ENCODE data around the gene MAP3K6. TPM values are rescaled to one million over a fixed set of nuclear protein-coding genes. Genes with fewer than 3 reads are reported as not detected.

The MAP3K6 gene
- total and polyA plus RNA-seq, 2 of the 4 experiments (the other 2 are of a cell fraction): 4.8 to 15.9 TPM

DNA sequence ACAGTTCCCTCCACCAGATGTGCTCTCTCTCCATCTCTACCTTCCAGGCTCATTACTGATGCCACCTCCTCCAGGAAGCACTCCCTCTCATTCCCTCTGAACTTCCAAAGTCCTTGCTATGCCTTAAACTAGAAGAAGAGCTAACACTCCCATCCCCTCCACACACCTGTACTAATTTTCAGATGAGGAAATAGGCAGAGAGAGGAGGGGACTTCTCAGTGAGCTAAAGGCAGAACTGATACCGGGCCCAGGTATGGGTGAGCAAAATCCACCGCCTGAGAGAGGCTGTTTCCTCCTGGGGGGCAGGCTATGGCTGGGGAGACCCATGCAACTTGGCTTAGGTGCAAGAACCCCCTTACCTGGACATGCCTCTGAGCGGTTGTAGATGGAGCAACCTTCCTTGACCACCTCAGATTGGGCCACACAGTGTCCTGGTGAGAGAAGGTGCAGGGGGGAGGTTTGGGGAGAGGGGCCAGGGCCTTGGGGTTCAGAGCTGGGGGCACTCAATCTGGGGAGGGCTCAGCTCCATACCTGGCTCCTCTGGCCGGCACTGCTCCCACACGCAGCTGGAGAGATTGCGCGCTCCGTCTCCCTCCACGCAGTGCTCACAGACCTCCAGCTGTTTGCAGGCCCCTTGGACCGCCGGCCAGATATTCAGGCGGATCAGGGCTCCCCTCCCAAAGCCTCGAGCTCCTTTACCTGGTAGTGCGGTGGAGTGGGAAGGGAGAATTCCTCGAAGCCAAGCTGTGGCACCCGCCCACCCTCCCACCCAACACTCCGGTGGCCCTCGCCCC, 15.4 kb upstream of the MAP3K6 start:
- H3K23ac ChIP-seq (ENCODE audit: low read depth, low read length): no peak overlapping the region
- no peak overlapping the region for H2BK5ac ChIP-seq (ENCODE audit: low read depth, low read length, poor library complexity, severe bottlenecking)
- ATAC-seq (ENCODE audit: low read depth) (no peak), DNase-seq (no peak)
- no peaks in the 10 kb centered on the region for H3K79me1 ChIP-seq (ENCODE audit: low read depth in 1 of 2, low read length in 2 of 2)
- H4K8ac ChIP-seq (ENCODE audit: low read depth in 2 of 2, low read length in 2 of 2): no peak overlapping the region
- dilution Hi-C loops (cut with HindIII; ENCODE audit: low sequenced_read_pairs, unreplicated experiment) (no loop called here), in situ Hi-C loops (cut with MboI; ENCODE audit: low sequenced_read_pairs) (no loop called here), intact Hi-C loops (cut with micrococcal nuclease) (no loop called here)
- no peak overlapping the region for H2BK15ac ChIP-seq (ENCODE audit: low read depth, low read length)
- no peak overlapping the region for H3K4me2 ChIP-seq (ENCODE audit: low read depth, low read length)
- no peak overlapping the region for H4K5ac ChIP-seq (ENCODE audit: low read depth, low read length)
- no peak overlapping the region for H4K91ac ChIP-seq (ENCODE audit: insufficient read depth, low read depth, low read length)
- H3K4me3 ChIP-seq (ENCODE audit: insufficient read depth, low read depth, low read length): no peak overlapping the region
- TF ChIP-seq RFX5 (IDR thresholded peaks at IDR 0.05; ENCODE audit: low read depth, low read length): no peak
- no peak for TF ChIP-seq CEBPB (IDR thresholded peaks at IDR 0.05; ENCODE audit: low read depth, low read length)
- TF ChIP-seq MAFK (IDR thresholded peaks at IDR 0.05; ENCODE audit: low read depth, low read length): no peak
- no peak for TF ChIP-seq NFE2L2 (IDR thresholded peaks at IDR 0.05; ENCODE audit: low read depth, low read length)
- TF ChIP-seq, protein P1, sequence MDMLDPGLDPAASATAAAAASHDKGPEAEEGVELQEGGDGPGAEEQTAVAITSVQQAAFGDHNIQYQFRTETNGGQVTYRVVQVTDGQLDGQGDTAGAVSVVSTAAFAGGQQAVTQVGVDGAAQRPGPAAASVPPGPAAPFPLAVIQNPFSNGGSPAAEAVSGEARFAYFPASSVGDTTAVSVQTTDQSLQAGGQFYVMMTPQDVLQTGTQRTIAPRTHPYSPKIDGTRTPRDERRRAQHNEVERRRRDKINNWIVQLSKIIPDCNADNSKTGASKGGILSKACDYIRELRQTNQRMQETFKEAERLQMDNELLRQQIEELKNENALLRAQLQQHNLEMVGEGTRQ (IDR thresholded peaks at IDR 0.05; ENCODE audit: low read depth, low read length): no peak
- TF ChIP-seq FOS (IDR thresholded peaks at IDR 0.05; ENCODE audit: low read depth, low read length): no peak
- no peak for TF ChIP-seq CHD1 (IDR thresholded peaks at IDR 0.05; ENCODE audit: low read depth, low read length)
- no TSS peak for BruUV-seq (replicated peaks)
- no peaks in the 10 kb centered on the region for H3K4me1 ChIP-seq (ENCODE audit: control insufficient read depth, insufficient read depth, low read length)
- H3K4ac ChIP-seq (ENCODE audit: low read depth, low read length): no peak overlapping the region
- H2AK5ac ChIP-seq (ENCODE audit: low read depth, low read length): no peak overlapping the region
- H3K27me3 ChIP-seq (ENCODE audit: control insufficient read depth, insufficient read depth, low read length): peaks cover 34% of the 10 kb centered on the region
- no peak overlapping the region for H3K14ac ChIP-seq (replicated peaks; ENCODE audit: low read depth, low read length)
- no peaks in the 10 kb centered on the region for H3K36me3 ChIP-seq (ENCODE audit: control insufficient read depth, insufficient read depth, low read length)
- no peak overlapping the region for H3K18ac ChIP-seq (ENCODE audit: low read depth, low read length)
- H2AK9ac ChIP-seq (replicated peaks; ENCODE audit: low read depth, low read length, poor library complexity): no peak overlapping the region
- no peak overlapping the region for H3K27ac ChIP-seq (ENCODE audit: insufficient read depth, low read length)
- no peak overlapping the region for H3K56ac ChIP-seq (ENCODE audit: extremely low read depth, insufficient read depth, low read length)
- no peaks in the 10 kb centered on the region for H3K9me1 ChIP-seq (ENCODE audit: insufficient read depth, low read length)
- H4K20me1 ChIP-seq (ENCODE audit: insufficient read depth, low read length): no peaks in the 10 kb centered on the region; the same call in 1 of the 2 replicates
- ChIA-PET POLR2A (ENCODE audit: unreplicated experiment) (no interaction called here), CTCF (interaction anchor here (1.3 kb wide), 1 partner anchor 81 kb away, joined by 3 read pairs; no protein-coding TSS in a partner anchor)
- no peaks in the 10 kb centered on the region for H3K9me3 ChIP-seq (ENCODE audit: control insufficient read depth, insufficient read depth, low read length)
- WGBS, 2 experiments (ENCODE audit: extremely low coverage in 2 of 2, insufficient read length in 1 of 2): 50% methylated on average over 3 of the region's 18 CpGs; no CpG with 5 or more reads in 1 of the 2 experiments
- H3K9ac ChIP-seq (ENCODE audit: low read depth, low read length): no peak overlapping the region
- H2BK120ac ChIP-seq (ENCODE audit: low read depth, low read length): no peak overlapping the region
- no peak overlapping the region for H2AFZ ChIP-seq (replicated peaks; ENCODE audit: low read length, poor library complexity)
- no peak overlapping the region for H2BK20ac ChIP-seq (ENCODE audit: low read depth, low read length)
